Choroid plexus epithelial cell (primary cell): Measurements from ENCODE around the gene C3orf38.

ENCODE experiments used
- DNase-seq: peaks from one replicate; pipeline ENCODE4 v3.0.0-alpha.2; 2010; ENCODE audit warnings: low read depth
- H3K4me3 ChIP-seq: 2 replicates; pipeline ENCODE4 v1.5.1; 2011; ENCODE audit warnings: low read depth, mild to moderate bottlenecking, control low read depth, low read length, moderate library complexity
- CTCF ChIP-seq: conservative IDR thresholded peaks from 2 replicates; pipeline ENCODE4 v1.5.1; 2011; ENCODE audit warnings: low read depth, mild to moderate bottlenecking, control low read depth, inconsistent platforms, low read length, moderate library complexity

Gene C3orf38

GRCh38 chr3:88188436-88188835 lies 38.7 kb downstream of the C3orf38 start:
- no peak overlapping the region for H3K4me3 ChIP-seq
- DNase-seq, result peak; percentile 42
- TF ChIP-seq CTCF, result no peak

- DNase-seq, result no peak
- no peak for TF ChIP-seq CTCF
- H3K4me3 ChIP-seq, result no peak overlapping the region
Observed at GRCh38 chr3:88189361-88189810, 39.6 kb downstream of the C3orf38 start.

GRCh38 chr3:88191872-88192409 lies 42.2 kb downstream of the C3orf38 start:
- TF ChIP-seq CTCF, result no peak
- DNase-seq, result no peak
- H3K4me3 ChIP-seq, result no peak overlapping the region

GRCh38 chr3:88192631-88193030 lies 42.9 kb downstream of the C3orf38 start:
- H3K4me3 ChIP-seq, result no peak overlapping the region
- no peak for DNase-seq
- no peak for TF ChIP-seq CTCF

- H3K4me3 ChIP-seq, result no peak overlapping the region
- TF ChIP-seq CTCF, result no peak
- DNase-seq, result peak; percentile 75
Observed at GRCh38 chr3:88195951-88196434, 46.2 kb downstream of the C3orf38 start.

GRCh38 chr3:88198121-88198520 lies 48.4 kb downstream of the C3orf38 start:
- TF ChIP-seq CTCF, result no peak
- H3K4me3 ChIP-seq, result no peak overlapping the region
- DNase-seq, result no peak

GRCh38 chr3:88203642-88204055 lies 53.9 kb downstream of the C3orf38 start:
- peak; percentile 96 for TF ChIP-seq CTCF
- peak; percentile 90 for DNase-seq
- H3K4me3 ChIP-seq, result peak overlapping the region; percentile 32
